ENCODE data around the gene EEA1.

- no peak for TF ChIP-seq CTCF (IDR thresholded peaks at IDR 0.05)
- TF ChIP-seq POLR2A (IDR thresholded peaks at IDR 0.05), result no peak
Observed at GRCh38 chr12:92778525-92778924, 150.6 kb downstream of the EEA1 start.
